HEK293 (cell line): ENCODE measurements around the gene JAKMIP1.

Experiments
- CTCF ChIA-PET: fragments of 350-600 bp; formaldehyde crosslinking; extraction: SDS; loops from one replicate; lab custom pipeline; 2021; ENCODE audit warnings: antibody characterized with exemption; lab: Yijun Ruan, JAX
- POLR2A ChIA-PET: fragments of 300-600 bp; formaldehyde crosslinking; extraction: SDS; loops from one replicate; lab custom pipeline; 2020; ENCODE audit warnings: antibody characterized with exemption, inconsistent platforms; lab: Yijun Ruan, JAX
- H3K27ac ChIP-seq: fragments of 200-500 bp; sonication (Bioruptor generic); 2 replicates; pipeline ENCODE4 v1.5.1; 2014; ENCODE audit warnings: low read depth, low read length, control low read depth, inconsistent platforms; ENCODE audit errors: extremely low read depth
- H3K36me3 ChIP-seq, 2 experiments: fragments of 200-500 bp in 1 of 2; sonication (Bioruptor generic) in 1 of 2; 1 replicate in 1 of 2; 2 replicates in 1 of 2; pipeline ENCODE4 v1.5.1; 2014 to 2017; ENCODE audit warnings: inconsistent platforms in 2 of 2, low read length in 2 of 2; ENCODE audit not compliant: control insufficient read depth in 2 of 2, insufficient read depth in 1 of 2
- H3K4me1 ChIP-seq: fragments of 200-500 bp; sonication (Bioruptor generic); 2 replicates; pipeline ENCODE4 v1.5.1; 2014; ENCODE audit warnings: mild to moderate bottlenecking, low read length, inconsistent platforms; ENCODE audit not compliant: control insufficient read depth, insufficient read depth
- H3K4me3 ChIP-seq: 2 replicates; pipeline ENCODE4 v1.5.1; 2011; ENCODE audit warnings: low read depth, mild to moderate bottlenecking, control low read depth, low read length, moderate library complexity
- H3K9me3 ChIP-seq: fragments of 200-500 bp; sonication (Bioruptor generic); 2 replicates; pipeline ENCODE4 v1.5.1; 2014; ENCODE audit warnings: low read depth, low read length, inconsistent platforms; ENCODE audit not compliant: control insufficient read depth, insufficient read depth
- KLF1 ChIP-seq: fragments of 450-650 bp; formaldehyde crosslinking; IDR thresholded peaks from 2 replicates; pipeline ENCODE4 v1.5.1; 2016; ENCODE audit warnings: missing biosample characterization, missing genetic modification characterization
- PRDM4 ChIP-seq: fragments of 450-650 bp; formaldehyde crosslinking; IDR thresholded peaks from 2 replicates; pipeline ENCODE4 v1.5.1; 2017; ENCODE audit warnings: missing biosample characterization, missing genetic modification characterization
- REPIN1 ChIP-seq: fragments of 450-650 bp; formaldehyde crosslinking; IDR thresholded peaks from 2 replicates; pipeline ENCODE4 v1.5.1; 2017; ENCODE audit warnings: missing biosample characterization, missing genetic modification characterization, low read depth
- YY2 ChIP-seq: fragments of 450-650 bp; formaldehyde crosslinking; IDR thresholded peaks from 2 replicates; pipeline ENCODE4 v1.5.1; 2016; ENCODE audit warnings: missing biosample characterization, missing genetic modification characterization
- ZBTB6 ChIP-seq: fragments of 450-650 bp; formaldehyde crosslinking; IDR thresholded peaks from 2 replicates; pipeline ENCODE4 v1.5.1; 2017; ENCODE audit warnings: missing biosample characterization, missing genetic modification characterization
- ZNF121 ChIP-seq: fragments of 450-650 bp; formaldehyde crosslinking; IDR thresholded peaks from 2 replicates; pipeline ENCODE4 v1.5.1; 2016; ENCODE audit warnings: missing biosample characterization, missing genetic modification characterization
- ZNF140 ChIP-seq: fragments of 450-650 bp; formaldehyde crosslinking; IDR thresholded peaks from 2 replicates; pipeline ENCODE4 v1.5.1; 2016; ENCODE audit warnings: missing biosample characterization, missing genetic modification characterization
- ZNF155 ChIP-seq: fragments of 450-650 bp; formaldehyde crosslinking; IDR thresholded peaks from 2 replicates; pipeline ENCODE4 v1.5.1; 2016; ENCODE audit warnings: missing biosample characterization, missing genetic modification characterization
- ZNF16 ChIP-seq: fragments of 450-650 bp; formaldehyde crosslinking; IDR thresholded peaks from 2 replicates; pipeline ENCODE4 v1.5.1; 2016; ENCODE audit warnings: low read depth, missing biosample characterization, missing genetic modification characterization
- ZNF324 ChIP-seq: fragments of 450-650 bp; formaldehyde crosslinking; IDR thresholded peaks from 2 replicates; pipeline ENCODE4 v1.5.1; 2016; ENCODE audit warnings: missing biosample characterization, missing genetic modification characterization
- ZNF37A ChIP-seq: fragments of 450-650 bp; IDR thresholded peaks from 2 replicates; pipeline ENCODE4 v1.5.1; 2018; ENCODE audit warnings: missing biosample characterization, missing genetic modification characterization
- ZNF610 ChIP-seq: fragments of 450-650 bp; formaldehyde crosslinking; IDR thresholded peaks from 2 replicates; pipeline ENCODE4 v1.5.1; 2016; ENCODE audit warnings: missing biosample characterization, missing genetic modification characterization, borderline replicate concordance
- ZNF670 ChIP-seq: fragments of 450-650 bp; formaldehyde crosslinking; IDR thresholded peaks from 2 replicates; pipeline ENCODE4 v1.5.1; 2016; ENCODE audit warnings: missing biosample characterization, missing genetic modification characterization, low read depth
- ZNF785 ChIP-seq: fragments of 450-650 bp; formaldehyde crosslinking; IDR thresholded peaks from 2 replicates; pipeline ENCODE4 v1.5.1; 2016; ENCODE audit warnings: missing biosample characterization, missing genetic modification characterization
- ZXDB ChIP-seq: fragments of 450-650 bp; formaldehyde crosslinking; IDR thresholded peaks from 2 replicates; pipeline ENCODE4 v1.5.1; 2016; ENCODE audit warnings: missing biosample characterization, missing genetic modification characterization
- TF ChIP-seq, protein P1 (sequence below): fragments of 450-650 bp; formaldehyde crosslinking; IDR thresholded peaks from 2 replicates; pipeline ENCODE4 v1.5.1; 2016; ENCODE audit warnings: missing biosample characterization, missing genetic modification characterization
- TF ChIP-seq, protein P2 (sequence below): fragments of 450-650 bp; formaldehyde crosslinking; IDR thresholded peaks from 2 replicates; pipeline ENCODE4 v1.5.1; 2016; ENCODE audit warnings: missing biosample characterization, missing genetic modification characterization

JAKMIP1 gene

GRCh38 chr4:6049278-6049677 lies 151.1 kb downstream of the JAKMIP1 start (continued):
- no peak for TF ChIP-seq ZNF670 (tag by site-specific recombination)
- no peak for TF ChIP-seq KLF1
- TF ChIP-seq YY2, result no peak
- TF ChIP-seq PRDM4 (tag by site-specific recombination), result no peak
- TF ChIP-seq, all 188 proteins: peak for 0

- TF ChIP-seq ZNF785 (no peak), ZNF37A (no peak), ZNF324 (tag by site-specific recombination) (no peak), ZNF155 (tag by site-specific recombination) (no peak), ZNF121 (tag by site-specific recombination) (no peak), ZNF610 (no peak), ZXDB (tag by site-specific recombination) (no peak), ZNF16 (tag by site-specific recombination) (no peak)
- TF ChIP-seq, protein P1, sequence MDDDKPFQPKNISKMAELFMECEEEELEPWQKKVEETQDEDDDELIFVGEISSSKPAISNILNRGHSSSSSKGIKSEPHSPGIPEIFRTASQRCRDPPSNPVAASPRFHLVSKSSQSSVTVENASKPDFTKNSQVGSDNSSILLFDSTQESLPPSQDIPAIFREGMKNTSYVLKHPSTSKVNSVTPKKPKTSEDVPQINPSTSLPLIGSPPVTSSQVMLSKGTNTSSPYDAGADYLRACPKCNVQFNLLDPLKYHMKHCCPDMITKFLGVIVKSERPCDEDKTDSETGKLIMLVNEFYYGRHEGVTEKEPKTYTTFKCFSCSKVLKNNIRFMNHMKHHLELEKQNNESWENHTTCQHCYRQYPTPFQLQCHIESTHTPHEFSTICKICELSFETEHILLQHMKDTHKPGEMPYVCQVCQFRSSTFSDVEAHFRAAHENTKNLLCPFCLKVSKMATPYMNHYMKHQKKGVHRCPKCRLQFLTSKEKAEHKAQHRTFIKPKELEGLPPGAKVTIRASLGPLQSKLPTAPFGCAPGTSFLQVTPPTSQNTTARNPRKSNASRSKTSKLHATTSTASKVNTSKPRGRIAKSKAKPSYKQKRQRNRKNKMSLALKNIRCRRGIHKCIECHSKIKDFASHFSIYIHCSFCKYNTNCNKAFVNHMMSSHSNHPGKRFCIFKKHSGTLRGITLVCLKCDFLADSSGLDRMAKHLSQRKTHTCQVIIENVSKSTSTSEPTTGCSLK (tag by site-specific recombination), result no peak
- TF ChIP-seq, protein P2, sequence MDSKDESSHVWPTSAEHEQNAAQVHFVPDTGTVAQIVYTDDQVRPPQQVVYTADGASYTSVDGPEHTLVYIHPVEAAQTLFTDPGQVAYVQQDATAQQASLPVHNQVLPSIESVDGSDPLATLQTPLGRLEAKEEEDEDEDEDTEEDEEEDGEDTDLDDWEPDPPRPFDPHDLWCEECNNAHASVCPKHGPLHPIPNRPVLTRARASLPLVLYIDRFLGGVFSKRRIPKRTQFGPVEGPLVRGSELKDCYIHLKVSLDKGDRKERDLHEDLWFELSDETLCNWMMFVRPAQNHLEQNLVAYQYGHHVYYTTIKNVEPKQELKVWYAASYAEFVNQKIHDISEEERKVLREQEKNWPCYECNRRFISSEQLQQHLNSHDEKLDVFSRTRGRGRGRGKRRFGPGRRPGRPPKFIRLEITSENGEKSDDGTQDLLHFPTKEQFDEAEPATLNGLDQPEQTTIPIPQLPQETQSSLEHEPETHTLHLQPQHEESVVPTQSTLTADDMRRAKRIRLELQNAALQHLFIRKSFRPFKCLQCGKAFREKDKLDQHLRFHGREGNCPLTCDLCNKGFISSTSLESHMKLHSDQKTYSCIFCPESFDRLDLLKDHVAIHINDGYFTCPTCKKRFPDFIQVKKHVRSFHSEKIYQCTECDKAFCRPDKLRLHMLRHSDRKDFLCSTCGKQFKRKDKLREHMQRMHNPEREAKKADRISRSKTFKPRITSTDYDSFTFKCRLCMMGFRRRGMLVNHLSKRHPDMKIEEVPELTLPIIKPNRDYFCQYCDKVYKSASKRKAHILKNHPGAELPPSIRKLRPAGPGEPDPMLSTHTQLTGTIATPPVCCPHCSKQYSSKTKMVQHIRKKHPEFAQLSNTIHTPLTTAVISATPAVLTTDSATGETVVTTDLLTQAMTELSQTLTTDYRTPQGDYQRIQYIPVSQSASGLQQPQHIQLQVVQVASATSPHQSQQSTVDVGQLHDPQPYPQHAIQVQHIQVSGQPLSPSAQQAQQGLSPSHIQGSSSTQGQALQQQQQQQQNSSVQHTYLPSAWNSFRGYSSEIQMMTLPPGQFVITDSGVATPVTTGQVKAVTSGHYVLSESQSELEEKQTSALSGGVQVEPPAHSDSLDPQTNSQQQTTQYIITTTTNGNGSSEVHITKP (tag by site-specific recombination), result no peak
- TF ChIP-seq, all 188 proteins: peak for 0
- no peak overlapping the region for H3K27ac ChIP-seq
- ChIA-PET POLR2A (no interaction called here), CTCF (no interaction called here)
- no peaks in the 10 kb centered on the region for H3K4me1 ChIP-seq
- no peaks in the 10 kb centered on the region for H3K36me3 ChIP-seq
- H3K9me3 ChIP-seq, result no peaks in the 10 kb centered on the region
- no peak overlapping the region for H3K4me3 ChIP-seq
Measured at GRCh38 chr4:6048537-6048936, 151.8 kb downstream of the JAKMIP1 start.

DNA sequence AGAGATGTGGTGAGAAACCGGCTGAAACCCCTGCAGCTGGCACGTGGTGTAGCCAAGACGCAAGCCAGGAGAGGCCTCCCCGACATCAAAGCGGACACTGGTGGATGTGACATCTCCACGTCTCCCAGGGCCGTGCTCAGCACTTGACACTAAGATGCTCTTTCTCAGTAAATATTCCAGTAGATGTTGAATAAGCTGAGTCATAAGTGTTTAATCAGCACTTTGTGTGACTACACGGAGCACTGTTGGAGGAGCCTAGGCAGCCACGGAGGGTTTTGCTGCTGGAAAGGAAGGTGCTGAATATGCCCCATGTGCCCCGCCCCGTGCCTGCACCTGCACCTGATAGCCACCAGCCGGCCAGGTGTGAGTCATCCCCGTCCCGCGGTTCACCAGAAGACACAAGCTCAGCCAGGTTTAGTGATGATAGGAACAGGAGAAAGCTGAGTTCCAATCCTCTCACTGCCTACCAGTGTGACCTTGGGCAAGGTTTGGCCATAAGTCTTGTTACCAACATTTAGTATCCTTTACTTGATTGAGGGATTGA lies 153.1 kb downstream of the JAKMIP1 start:
- Histone ChIP-seq H3K9me3 (no peaks in the 10 kb centered on the region), H3K4me3 (no peak overlapping the region), H3K27ac (no peak overlapping the region), H3K4me1 (no peaks in the 10 kb centered on the region), H3K36me3 (no peaks in the 10 kb centered on the region)
- no peak for TF ChIP-seq KLF1
- no peak for TF ChIP-seq ZNF140 (tag by site-specific recombination)
- TF ChIP-seq REPIN1, result no peak
- TF ChIP-seq ZBTB6 (tag by site-specific recombination), result no peak
- ChIA-PET POLR2A (no interaction called here), CTCF (interaction anchor here (0.7 kb wide), 1 partner anchor 19 kb away, joined by 4 read pairs; no protein-coding TSS in a partner anchor)
